ENCODE data around the gene PLEK.

PLEK gene

DNA sequence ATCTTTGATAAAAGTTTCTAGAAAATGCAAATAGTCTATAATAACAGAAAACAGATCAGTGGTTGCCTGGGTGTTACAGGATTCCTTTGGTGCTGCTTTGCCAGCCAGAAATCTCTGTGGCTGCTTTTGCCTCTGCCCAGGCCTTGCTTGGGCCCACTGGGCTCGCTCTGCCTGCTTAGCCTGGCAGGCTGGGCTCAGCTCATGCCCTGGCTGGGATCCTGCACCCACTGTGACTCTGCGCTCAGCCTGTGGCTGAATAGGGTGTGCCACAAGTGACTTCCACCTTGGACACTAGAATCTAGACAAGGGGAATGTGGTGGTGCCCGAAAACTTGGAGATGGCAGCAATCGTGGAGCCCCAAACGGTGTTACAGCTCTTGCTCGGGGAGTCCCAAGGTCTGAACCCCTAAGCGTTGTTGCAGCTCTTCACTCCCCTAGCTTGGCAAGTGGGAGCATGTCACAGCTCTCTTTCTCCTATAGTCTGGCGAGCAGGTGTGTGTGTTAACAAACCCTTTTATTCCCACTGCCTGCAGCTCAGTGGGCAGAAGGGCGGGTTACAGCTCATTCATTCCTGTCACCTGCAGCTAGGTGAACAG, 51.1 kb downstream of the PLEK start:
- 84 to 92% methylated on average over 8 to 9 of the region's 9 CpGs for WGBS, 2 experiments (ENCODE audit: insufficient coverage in 2 of 2)
- no peak overlapping the region for H3K27ac ChIP-seq (ENCODE audit: low read depth, low read length, severe bottlenecking)

DNA sequence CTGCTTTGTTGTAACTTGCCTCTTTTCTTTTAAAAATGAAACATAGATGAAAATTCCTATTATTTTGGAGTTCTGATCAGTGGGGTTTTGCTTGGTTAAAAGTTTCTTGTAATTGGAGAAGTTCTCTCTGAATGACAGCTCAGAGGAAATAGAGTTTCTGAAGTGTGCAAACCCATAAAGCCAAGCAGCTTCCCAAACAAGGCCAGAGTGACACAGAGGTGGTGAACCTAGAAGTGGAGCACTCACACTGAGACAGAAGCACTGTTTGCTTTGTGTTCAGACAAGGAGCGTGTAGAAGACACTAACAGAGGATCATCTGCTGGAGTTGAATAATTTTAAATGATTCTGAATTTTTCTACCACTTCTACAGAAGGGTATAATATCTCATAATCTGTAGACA, 52.8 kb downstream of the PLEK start:
- no peaks in the 10 kb centered on the region for H3K9me3 ChIP-seq (ENCODE audit: control insufficient read depth, low read length)
- WGBS, 2 experiments (ENCODE audit: insufficient coverage in 2 of 2), result no CpG with 5 or more reads among the region's 1 CpG

More for the DNA sequence above, 51.1 kb downstream of the PLEK start:
- H3K4me3 ChIP-seq (ENCODE audit: extremely low read depth, insufficient read depth, low read length, poor library complexity, severe bottlenecking), result no peak overlapping the region
- H3K9me3 ChIP-seq (ENCODE audit: control insufficient read depth, low read length), result no peaks in the 10 kb centered on the region
- H3K36me3 ChIP-seq (ENCODE audit: control insufficient read depth, insufficient read depth, low read length), result no peaks in the 10 kb centered on the region
- H3K4me1 ChIP-seq (ENCODE audit: control insufficient read depth, insufficient read depth, low read length, poor library complexity, severe bottlenecking), result no peaks in the 10 kb centered on the region

DNA sequence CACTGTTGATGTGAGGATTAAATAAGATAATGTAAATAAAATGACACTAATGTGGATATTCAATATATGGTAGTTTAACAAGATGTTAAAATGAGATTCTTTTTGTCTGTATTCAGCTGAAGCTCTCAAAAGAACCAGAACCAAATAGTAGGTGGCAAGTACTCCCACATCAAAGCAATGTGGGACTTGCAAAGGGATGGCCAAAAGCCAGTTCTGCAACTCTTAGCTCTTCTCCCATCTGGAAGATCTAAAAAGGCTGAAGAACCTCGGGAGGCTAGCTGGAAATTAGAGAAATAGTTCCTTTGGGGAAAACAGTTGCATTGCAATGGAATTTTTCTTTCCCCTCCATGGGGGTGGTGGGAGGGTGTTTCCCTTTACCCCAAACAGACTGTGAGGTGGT, 53.3 kb downstream of the PLEK start:
- H3K9me3 ChIP-seq (ENCODE audit: control insufficient read depth, low read length), result no peaks in the 10 kb centered on the region
- H3K4me1 ChIP-seq (ENCODE audit: control insufficient read depth, insufficient read depth, low read length, poor library complexity, severe bottlenecking), result no peaks in the 10 kb centered on the region
- H3K36me3 ChIP-seq (ENCODE audit: control insufficient read depth, insufficient read depth, low read length), result no peaks in the 10 kb centered on the region
- WGBS, 2 experiments (ENCODE audit: insufficient coverage in 2 of 2), result no CpG with 5 or more reads among the region's 1 CpG
- no peak overlapping the region for H3K4me3 ChIP-seq (ENCODE audit: extremely low read depth, insufficient read depth, low read length, poor library complexity, severe bottlenecking)
- H3K27ac ChIP-seq (ENCODE audit: low read depth, low read length, severe bottlenecking), result no peak overlapping the region

More for the DNA sequence above, 52.8 kb downstream of the PLEK start:
- H3K4me3 ChIP-seq (ENCODE audit: extremely low read depth, insufficient read depth, low read length, poor library complexity, severe bottlenecking), result no peak overlapping the region
- H3K27ac ChIP-seq (ENCODE audit: low read depth, low read length, severe bottlenecking), result no peak overlapping the region
- H3K4me1 ChIP-seq (ENCODE audit: control insufficient read depth, insufficient read depth, low read length, poor library complexity, severe bottlenecking), result no peaks in the 10 kb centered on the region
- no peaks in the 10 kb centered on the region for H3K36me3 ChIP-seq (ENCODE audit: control insufficient read depth, insufficient read depth, low read length)

DNA sequence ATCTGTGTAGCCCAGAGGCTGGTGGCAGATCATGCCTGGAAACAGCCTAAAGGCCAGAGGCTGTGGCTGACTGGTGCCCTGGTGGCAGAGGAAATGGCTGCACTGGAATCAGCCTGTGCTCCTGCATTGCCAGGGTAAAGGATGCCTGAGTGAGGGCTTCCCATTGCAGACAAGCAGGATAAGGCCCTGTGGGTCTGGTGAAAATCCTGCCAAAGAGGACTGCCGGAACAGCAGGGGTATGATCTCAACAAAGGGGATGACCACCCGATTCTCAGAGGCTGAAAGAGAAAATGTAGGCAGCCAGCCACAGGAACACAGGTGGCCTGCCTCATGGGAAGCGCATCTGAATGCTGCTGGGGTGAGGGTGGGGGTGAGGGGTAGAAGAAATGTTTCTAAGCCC, 53.8 kb downstream of the PLEK start:
- H3K27ac ChIP-seq (ENCODE audit: low read depth, low read length, severe bottlenecking), result no peak overlapping the region
- WGBS, 2 experiments (ENCODE audit: insufficient coverage in 2 of 2), result 60 to 100% methylated on average over 2 to 3 of the region's 3 CpGs
- no peaks in the 10 kb centered on the region for H3K36me3 ChIP-seq (ENCODE audit: control insufficient read depth, insufficient read depth, low read length)
- H3K9me3 ChIP-seq (ENCODE audit: control insufficient read depth, low read length), result no peaks in the 10 kb centered on the region
- H3K4me1 ChIP-seq (ENCODE audit: control insufficient read depth, insufficient read depth, low read length, poor library complexity, severe bottlenecking), result no peaks in the 10 kb centered on the region
- no peak overlapping the region for H3K4me3 ChIP-seq (ENCODE audit: extremely low read depth, insufficient read depth, low read length, poor library complexity, severe bottlenecking)

DNA sequence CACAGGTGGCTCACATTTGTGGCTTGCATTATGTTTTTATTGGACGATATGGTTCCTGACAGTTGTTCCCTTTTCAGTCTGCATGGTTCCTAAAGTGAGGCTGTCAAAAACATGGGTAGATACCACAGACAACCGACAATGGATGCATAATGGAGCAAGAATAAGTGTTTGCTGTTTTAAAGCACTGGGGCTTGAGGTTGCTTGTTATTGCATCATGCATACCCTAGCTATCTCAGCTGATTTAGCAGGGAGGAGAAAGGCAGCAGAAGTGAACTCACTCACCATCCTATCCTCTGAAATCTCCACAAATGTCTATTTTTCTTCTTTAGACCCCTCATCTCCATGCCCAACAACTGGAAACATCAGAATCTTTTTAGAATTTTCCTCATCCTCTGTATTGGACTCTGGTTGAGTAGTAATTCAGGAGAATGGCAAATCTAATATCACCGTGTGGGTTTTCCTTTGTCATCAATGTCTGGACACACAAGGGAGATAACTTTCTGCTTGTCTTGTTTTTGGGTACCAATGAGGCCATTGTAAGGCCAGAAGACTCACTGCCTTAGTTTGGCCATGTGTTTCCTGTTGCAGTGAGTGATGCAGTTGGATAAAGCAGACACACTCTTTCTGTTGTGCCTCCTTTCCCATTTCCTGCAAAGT, 55.3 kb downstream of the PLEK start:
- 80 to 88% methylated on average over 2 to 3 of the region's 3 CpGs for WGBS, 2 experiments (ENCODE audit: insufficient coverage in 2 of 2)
- Histone ChIP-seq H3K4me1 (ENCODE audit: control insufficient read depth, insufficient read depth, low read length, poor library complexity, severe bottlenecking) (no peaks in the 10 kb centered on the region), H3K4me3 (ENCODE audit: extremely low read depth, insufficient read depth, low read length, poor library complexity, severe bottlenecking) (no peak overlapping the region), H3K36me3 (ENCODE audit: control insufficient read depth, insufficient read depth, low read length) (no peaks in the 10 kb centered on the region), H3K9me3 (ENCODE audit: control insufficient read depth, low read length) (no peaks in the 10 kb centered on the region), H3K27ac (ENCODE audit: low read depth, low read length, severe bottlenecking) (no peak overlapping the region)

DNA sequence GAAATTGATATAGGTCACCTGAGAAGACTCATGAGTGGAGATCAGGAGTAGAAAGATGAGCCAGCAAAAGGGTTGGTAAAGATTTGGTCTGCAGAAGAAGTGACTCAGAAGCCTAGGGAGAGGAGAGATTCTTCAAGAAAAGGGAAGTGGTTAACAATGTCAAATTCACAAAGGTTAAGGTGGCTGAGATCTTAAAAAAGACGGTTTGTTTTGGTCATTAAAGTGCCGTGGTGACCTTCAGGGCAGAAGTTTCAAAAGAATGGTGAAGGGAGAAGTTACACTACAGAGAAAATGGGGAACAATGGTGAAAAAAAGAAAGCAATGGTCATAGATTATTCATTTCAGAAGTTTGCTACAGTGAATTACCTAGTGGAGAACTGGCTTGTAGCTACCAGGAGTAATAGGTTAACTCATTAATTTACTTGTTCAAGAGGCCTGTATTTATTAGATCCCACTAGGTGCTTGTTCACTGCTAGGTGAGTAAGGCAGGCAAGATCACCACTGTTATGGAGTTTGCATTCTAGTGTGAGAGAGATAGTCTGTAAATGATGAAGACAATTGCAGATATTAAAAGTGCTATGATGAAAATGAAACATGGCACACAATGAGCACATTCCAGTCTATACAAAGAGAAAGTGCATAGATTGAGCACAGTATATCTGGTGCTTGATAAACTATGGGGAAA, 59.0 kb downstream of the PLEK start:
- Histone ChIP-seq H3K4me3 (ENCODE audit: extremely low read depth, insufficient read depth, low read length, poor library complexity, severe bottlenecking) (no peak overlapping the region), H3K27ac (ENCODE audit: low read depth, low read length, severe bottlenecking) (no peak overlapping the region), H3K36me3 (ENCODE audit: control insufficient read depth, insufficient read depth, low read length) (no peaks in the 10 kb centered on the region), H3K4me1 (ENCODE audit: control insufficient read depth, insufficient read depth, low read length, poor library complexity, severe bottlenecking) (no peaks in the 10 kb centered on the region), H3K9me3 (ENCODE audit: control insufficient read depth, low read length) (no peaks in the 10 kb centered on the region)
- 76 to 85% methylated on average over 2 of the region's 2 CpGs for WGBS, 2 experiments (ENCODE audit: insufficient coverage in 2 of 2)

DNA sequence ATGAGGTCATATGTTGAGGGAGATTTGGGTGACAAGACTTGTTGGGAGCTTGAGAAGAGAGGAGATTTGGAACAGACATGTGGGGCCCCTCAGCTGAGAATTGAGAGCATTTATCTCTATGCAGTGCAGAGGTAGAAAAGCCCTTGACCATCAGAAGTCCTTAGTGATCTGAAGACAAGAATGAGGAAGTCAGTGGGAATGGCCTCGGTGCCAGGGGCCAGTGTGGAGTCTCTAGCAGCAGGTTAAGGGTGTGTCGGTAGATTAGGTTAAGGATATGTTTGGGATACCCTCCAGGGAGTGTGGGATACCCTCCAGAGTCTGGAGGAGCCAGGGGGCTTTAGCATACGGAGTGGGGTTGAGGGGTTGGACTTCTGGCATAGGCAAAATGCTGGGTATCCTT, 60.4 kb downstream of the PLEK start:
- Histone ChIP-seq H3K36me3 (ENCODE audit: control insufficient read depth, insufficient read depth, low read length) (no peaks in the 10 kb centered on the region), H3K4me1 (ENCODE audit: control insufficient read depth, insufficient read depth, low read length, poor library complexity, severe bottlenecking) (no peaks in the 10 kb centered on the region), H3K4me3 (ENCODE audit: extremely low read depth, insufficient read depth, low read length, poor library complexity, severe bottlenecking) (no peak overlapping the region), H3K9me3 (ENCODE audit: control insufficient read depth, low read length) (no peaks in the 10 kb centered on the region), H3K27ac (ENCODE audit: low read depth, low read length, severe bottlenecking) (no peak overlapping the region)
- 100% methylated on average over 2 of the region's 3 CpGs for WGBS, 2 experiments (ENCODE audit: insufficient coverage in 2 of 2)

DNA sequence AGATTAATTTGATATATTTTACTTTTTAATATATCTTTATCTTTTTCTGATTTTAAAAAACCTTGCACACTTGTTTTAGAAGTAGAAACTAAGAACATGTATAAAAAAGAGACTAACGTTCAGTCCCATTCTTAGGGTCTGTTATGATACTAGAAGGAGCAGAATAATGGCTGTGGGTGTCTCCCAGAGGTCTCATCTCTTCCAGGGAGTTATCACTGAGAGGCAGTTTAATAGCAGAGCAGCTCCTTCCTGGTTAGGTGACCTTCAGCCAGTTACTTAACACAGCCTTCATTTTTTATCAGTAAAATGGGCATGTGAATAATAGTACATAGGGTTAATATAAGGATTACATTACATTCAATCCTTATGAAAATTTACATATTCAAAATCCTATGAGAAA, 61.4 kb downstream of the PLEK start:
- Histone ChIP-seq H3K36me3 (ENCODE audit: control insufficient read depth, insufficient read depth, low read length) (no peaks in the 10 kb centered on the region), H3K4me1 (ENCODE audit: control insufficient read depth, insufficient read depth, low read length, poor library complexity, severe bottlenecking) (no peaks in the 10 kb centered on the region), H3K27ac (ENCODE audit: low read depth, low read length, severe bottlenecking) (no peak overlapping the region), H3K9me3 (ENCODE audit: control insufficient read depth, low read length) (no peaks in the 10 kb centered on the region), H3K4me3 (ENCODE audit: extremely low read depth, insufficient read depth, low read length, poor library complexity, severe bottlenecking) (no peak overlapping the region)
- WGBS, 2 experiments (ENCODE audit: insufficient coverage in 2 of 2), result 100% methylated on average over 1 of the region's 1 CpG; no CpG with 5 or more reads in 1 of the 2 experiments

DNA sequence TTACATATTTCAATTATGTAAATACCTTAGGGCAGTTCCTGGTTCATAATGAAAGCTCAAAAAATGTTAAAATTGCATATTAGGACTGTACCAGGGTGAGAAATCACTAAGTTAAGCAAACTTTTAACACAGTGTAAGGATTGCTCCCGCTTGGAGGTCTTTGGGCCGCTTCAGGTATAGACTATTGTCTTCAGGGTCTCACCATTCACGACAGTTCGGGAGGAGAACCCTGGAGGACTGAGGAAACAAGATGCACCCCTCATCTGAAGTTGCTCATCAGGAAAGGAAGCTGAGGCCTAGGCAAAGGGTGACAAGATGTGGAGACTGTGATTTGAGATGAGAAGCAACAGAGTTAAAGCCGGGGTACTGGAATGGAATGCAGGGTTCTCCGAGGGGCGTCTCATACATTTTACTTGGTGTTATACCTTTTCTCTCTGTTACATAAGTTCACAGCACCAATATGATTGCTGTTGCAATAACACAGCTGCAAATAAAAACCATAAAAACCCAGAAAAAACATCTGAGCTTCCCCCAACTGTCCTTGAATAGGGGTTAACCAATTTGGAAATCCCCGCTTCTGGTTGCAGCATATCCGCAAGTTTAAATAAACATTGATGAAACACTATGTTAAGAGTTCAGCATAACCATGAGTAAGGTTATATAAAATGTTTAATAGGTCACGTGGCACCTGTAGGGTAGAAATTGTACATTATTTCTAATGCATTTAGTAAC, 61.9 kb downstream of the PLEK start:
- 98% methylated on average over 6 to 7 of the region's 10 CpGs for WGBS, 2 experiments (ENCODE audit: insufficient coverage in 2 of 2)
- Histone ChIP-seq H3K9me3 (ENCODE audit: control insufficient read depth, low read length) (no peaks in the 10 kb centered on the region), H3K4me3 (ENCODE audit: extremely low read depth, insufficient read depth, low read length, poor library complexity, severe bottlenecking) (no peak overlapping the region), H3K36me3 (ENCODE audit: control insufficient read depth, insufficient read depth, low read length) (no peaks in the 10 kb centered on the region), H3K27ac (ENCODE audit: low read depth, low read length, severe bottlenecking) (no peak overlapping the region), H3K4me1 (ENCODE audit: control insufficient read depth, insufficient read depth, low read length, poor library complexity, severe bottlenecking) (no peaks in the 10 kb centered on the region)

DNA sequence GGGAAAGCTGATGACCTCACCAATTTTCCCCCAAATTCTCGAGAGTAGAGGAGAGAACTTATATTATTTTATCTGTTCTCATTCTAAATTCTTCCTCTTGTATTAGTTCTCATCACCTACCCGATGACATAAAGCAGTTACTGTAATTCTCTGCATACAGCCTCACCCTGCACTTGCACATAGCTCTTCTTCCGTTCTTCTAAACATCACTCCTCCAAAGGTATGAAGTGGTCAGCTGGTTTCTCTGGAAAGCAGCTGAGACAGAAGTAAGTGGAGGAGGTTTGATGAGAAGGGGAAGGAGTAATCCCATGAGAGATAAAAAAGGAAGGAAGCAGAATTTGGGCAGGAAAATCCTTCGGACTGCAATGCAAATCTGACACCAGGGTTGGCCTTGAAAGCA, 63.0 kb downstream of the PLEK start:
- Histone ChIP-seq H3K36me3 (ENCODE audit: control insufficient read depth, insufficient read depth, low read length) (no peaks in the 10 kb centered on the region), H3K4me1 (ENCODE audit: control insufficient read depth, insufficient read depth, low read length, poor library complexity, severe bottlenecking) (no peaks in the 10 kb centered on the region), H3K27ac (ENCODE audit: low read depth, low read length, severe bottlenecking) (no peak overlapping the region), H3K4me3 (ENCODE audit: extremely low read depth, insufficient read depth, low read length, poor library complexity, severe bottlenecking) (no peak overlapping the region), H3K9me3 (ENCODE audit: control insufficient read depth, low read length) (no peaks in the 10 kb centered on the region)
- WGBS, 2 experiments (ENCODE audit: insufficient coverage in 2 of 2), result 94 to 100% methylated on average over 1 to 2 of the region's 4 CpGs

Measured in mesodermal cell (in vitro differentiated cells).